Right lobe of liver (tissue), 6 donors: ENCODE results near the gene ZNF576. TPM values are rescaled to one million over a fixed set of nuclear protein-coding genes. Genes with fewer than 3 reads are reported as not detected.

ENCODE experiments used
- ATAC-seq, 4 donors: fragments of 200-7000 bp; cut with Tn5 transposase; one replicate each; pipeline ENCODE4 v1.9.1; 2020; ENCODE audit warnings: mild to moderate bottlenecking in 4 of 4, moderate library complexity in 4 of 4
- DNase-seq, 3 donors: peaks; one replicate each; pipeline ENCODE4 v3.0.0-alpha.2; 2020
- H3K27ac ChIP-seq, 3 donors: fragments of 200-600 bp; one replicate each; pipeline ENCODE4 v1.8.0; 2022
- H3K27me3 ChIP-seq, 2 donors: fragments of 200-600 bp; one replicate each; pipeline ENCODE4 v1.8.0; 2022
- H3K36me3 ChIP-seq, 4 donors: fragments of 200-600 bp; sonication (generic) in 1 of 4; one replicate each; pipeline versions ENCODE4 v1.5.1 to v1.8.0; 2017 to 2022; ENCODE audit warnings: control low read depth in 1 of 4
- H3K4me1 ChIP-seq, 4 donors: fragments of 200-600 bp; sonication (generic) in 1 of 4; one replicate each; pipeline versions ENCODE4 v1.5.1 to v1.8.0; 2017 to 2022; ENCODE audit warnings: control low read depth in 1 of 4
- H3K4me3 ChIP-seq, 3 donors: fragments of 200-600 bp; one replicate each; pipeline ENCODE4 v1.8.0; 2022
- H3K9me3 ChIP-seq, 4 donors: fragments of 200-600 bp; sonication (generic) in 1 of 4; one replicate each; pipeline versions ENCODE4 v1.5.1 to v1.8.0; 2017 to 2022; ENCODE audit warnings: control low read depth in 1 of 4
- POLR2A ChIP-seq: fragments of 450-650 bp; IDR thresholded peaks from one replicate; pipeline ENCODE4 v1.6.1; 2017; ENCODE audit warnings: antibody characterized with exemption, mild to moderate bottlenecking
- WGBS: methylation state at CpG from one replicate; pipeline ENCODE4 v1.1.6; 2018; ENCODE audit warnings: low coverage, low lambda C conversion rate; ENCODE audit not compliant: insufficient coverage; ENCODE audit errors: missing lambda C conversion rate; 5-methylcytosine and 5-hydroxymethylcytosine counted together
- intact Hi-C, 2 donors: fragments of 100-400 bp; cut with DNase I; formaldehyde crosslinking; loops; one replicate each; pipeline versions ENCODE4 v1.11.2 to v1.14.1; 2022
- total RNA-seq, 6 experiments: library from RNA; depleted of rRNA in 2 of 6; stranded (reverse); fragments of >200 nt in 2 of 6; fragmentation: NEBNext Ultra II Directional in 3 of 6; extraction: Animal tissue kit (Norgen Biotek cat#: 25700) in 3 of 6; gene quantifications; one replicate each; pipeline versions ENCODE4 v1.1.0 to v1.2.4, GENCODE V29; 2016 to 2023
- TF ChIP-seq, protein P1 (sequence below), 4 donors: fragments of 200-600 bp in 3 of 4; fragments of 450-650 bp in 1 of 4; IDR thresholded peaks; one replicate each; pipeline versions ENCODE4 v1.5.1 to v1.8.0; 2016 to 2022; ENCODE audit warnings: antibody characterized with exemption in 4 of 4, mild to moderate bottlenecking in 2 of 4
- donor health status: DM: no; HTN: yes; CAD: no.
- donor health status: DM: no; HTN: no; CAD: no.
- donor health status: DM: no; HTN: no; CAD: no.
- donor health status: DM: no; HTN: yes; CAD: no.
- donor health status: DM: no; HTN: yes; CAD: no.

ZNF576 gene
- total RNA-seq, 6 experiments from 2014 or later = 7.7 to 15.8 (median 10.3) TPM

DNA sequence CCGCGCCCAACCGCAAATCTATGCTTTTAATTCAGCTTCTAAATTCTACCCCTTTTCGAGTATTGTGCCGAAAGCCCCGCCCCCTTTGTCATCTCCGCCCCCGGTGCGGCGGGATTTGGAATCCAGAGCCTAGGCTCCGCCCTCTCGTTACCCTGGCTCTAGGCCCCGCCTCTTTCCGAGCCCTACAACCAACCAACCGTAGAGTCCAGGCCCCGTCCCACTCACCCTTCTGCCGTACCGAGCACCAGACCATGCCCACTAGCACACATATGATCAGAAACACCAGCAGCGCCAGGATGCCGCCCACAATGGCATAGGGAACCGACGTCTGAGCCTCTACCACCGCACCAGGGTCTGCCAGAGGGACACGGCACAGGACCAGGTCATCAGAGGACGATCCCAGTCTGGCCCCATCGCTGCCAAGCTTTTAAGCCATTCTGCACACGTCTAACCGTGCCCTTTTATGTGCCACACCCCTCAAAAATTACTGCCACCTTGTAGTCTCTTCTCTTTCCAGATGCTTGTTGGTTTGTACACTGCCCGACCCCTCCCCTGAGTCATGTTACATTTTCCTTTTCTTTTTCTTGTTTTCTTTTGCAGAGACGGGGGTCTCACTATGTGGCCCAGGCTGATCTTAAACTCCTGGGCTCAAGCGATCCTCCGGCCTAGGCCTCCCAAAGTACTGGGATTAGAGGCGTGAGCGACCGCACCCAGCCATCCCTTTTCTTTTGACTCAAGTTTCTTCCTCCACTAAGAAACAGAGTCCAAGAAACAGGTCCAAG, 27.7 kb downstream of the ZNF576 start:
- TF ChIP-seq POLR2A = no peak
- TF ChIP-seq, protein P1, sequence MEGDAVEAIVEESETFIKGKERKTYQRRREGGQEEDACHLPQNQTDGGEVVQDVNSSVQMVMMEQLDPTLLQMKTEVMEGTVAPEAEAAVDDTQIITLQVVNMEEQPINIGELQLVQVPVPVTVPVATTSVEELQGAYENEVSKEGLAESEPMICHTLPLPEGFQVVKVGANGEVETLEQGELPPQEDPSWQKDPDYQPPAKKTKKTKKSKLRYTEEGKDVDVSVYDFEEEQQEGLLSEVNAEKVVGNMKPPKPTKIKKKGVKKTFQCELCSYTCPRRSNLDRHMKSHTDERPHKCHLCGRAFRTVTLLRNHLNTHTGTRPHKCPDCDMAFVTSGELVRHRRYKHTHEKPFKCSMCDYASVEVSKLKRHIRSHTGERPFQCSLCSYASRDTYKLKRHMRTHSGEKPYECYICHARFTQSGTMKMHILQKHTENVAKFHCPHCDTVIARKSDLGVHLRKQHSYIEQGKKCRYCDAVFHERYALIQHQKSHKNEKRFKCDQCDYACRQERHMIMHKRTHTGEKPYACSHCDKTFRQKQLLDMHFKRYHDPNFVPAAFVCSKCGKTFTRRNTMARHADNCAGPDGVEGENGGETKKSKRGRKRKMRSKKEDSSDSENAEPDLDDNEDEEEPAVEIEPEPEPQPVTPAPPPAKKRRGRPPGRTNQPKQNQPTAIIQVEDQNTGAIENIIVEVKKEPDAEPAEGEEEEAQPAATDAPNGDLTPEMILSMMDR (IDR thresholded peaks at IDR 0.05) = no peak

DNA sequence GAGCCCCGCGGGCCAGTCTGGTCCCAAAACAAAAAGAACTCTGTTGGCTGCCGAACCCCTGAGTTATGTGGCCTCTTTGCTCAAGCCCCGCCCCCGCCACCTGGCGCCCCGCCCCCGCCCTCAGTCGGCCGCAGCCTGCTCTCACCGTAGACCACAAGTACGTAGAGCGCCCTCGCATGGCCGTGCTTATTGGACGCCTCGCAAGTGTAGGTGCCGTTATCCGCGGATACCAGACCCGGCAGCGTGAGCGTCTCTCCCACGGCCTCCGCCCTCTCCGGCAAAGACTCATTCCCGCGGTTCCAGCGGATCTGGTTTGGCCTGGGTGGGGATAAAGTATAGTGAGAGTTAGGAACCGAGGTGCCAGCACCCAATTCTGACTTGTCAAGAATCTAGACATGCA, 28.5 kb downstream of the ZNF576 start:
- Histone ChIP-seq H3K4me1 (peaks cover 0 to 3% (median 0%) of the 10 kb centered on the region in 4 donors), H3K27ac (no peak overlapping the region), H3K36me3 (no peaks in the 10 kb centered on the region), H3K27me3 (no peaks in the 10 kb centered on the region), H3K4me3 (no peak overlapping the region), H3K9me3 (no peaks in the 10 kb centered on the region)
- peak; percentile 35 to 70 (median 62) for ATAC-seq
- TF ChIP-seq, protein P1 (IDR thresholded peaks at IDR 0.05) = peak in 1 of 4 donors; percentile 13
- no peak for TF ChIP-seq POLR2A
- 25% methylated on average over 19 of the region's 30 CpGs for WGBS
- intact Hi-C loops = no loop called here
- peak in 2 of 3 donors; percentile 55 to 66 for DNase-seq

More for the DNA sequence above, 27.7 kb downstream of the ZNF576 start:
- intact Hi-C loops = no loop called here
- H3K4me1 ChIP-seq = peaks cover 0 to 4% (median 0%) of the 10 kb centered on the region in 4 donors
- H3K36me3 ChIP-seq = no peaks in the 10 kb centered on the region
- WGBS = 88% methylated on average over 29 of the region's 35 CpGs
- no peak overlapping the region for H3K27ac ChIP-seq
- no peaks in the 10 kb centered on the region for H3K27me3 ChIP-seq
- H3K9me3 ChIP-seq = no peaks in the 10 kb centered on the region
- H3K4me3 ChIP-seq = no peak overlapping the region
- ATAC-seq (no peak), DNase-seq (no peak)

DNA sequence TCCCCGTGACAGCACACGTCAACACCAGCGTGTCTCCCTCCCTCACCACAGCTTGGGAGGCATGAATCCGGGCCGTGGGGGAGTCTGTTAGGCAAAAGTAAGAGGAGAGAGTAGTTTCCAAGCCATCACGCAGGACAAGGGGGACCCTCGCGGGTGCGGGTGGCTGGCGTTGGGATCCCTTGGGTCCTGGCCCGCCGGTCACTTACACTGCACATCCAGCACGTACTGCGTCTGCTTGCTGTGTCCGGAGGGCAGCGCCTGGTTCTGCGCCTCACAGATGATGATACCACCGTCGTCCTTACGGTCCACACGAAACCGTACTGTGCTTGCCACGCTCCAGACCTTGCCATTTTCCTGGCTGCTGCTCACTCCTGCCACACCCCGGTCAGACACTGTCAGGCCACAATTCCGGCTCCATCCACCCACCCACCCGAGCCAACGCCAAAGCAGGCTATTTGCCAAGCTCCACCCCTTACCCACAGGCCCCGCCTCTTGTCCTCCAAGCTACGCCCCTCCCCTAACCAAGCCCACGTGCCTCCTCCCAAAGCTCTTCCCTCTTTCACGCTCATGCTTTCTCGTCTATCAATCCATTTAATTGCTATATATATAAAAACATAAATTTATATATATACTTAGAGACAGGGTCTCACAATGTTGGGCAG, 29.7 kb downstream of the ZNF576 start:
- 78% methylated on average over 24 of the region's 32 CpGs for WGBS
- ATAC-seq (no peak), DNase-seq (no peak)
- Histone ChIP-seq H3K9me3 (no peaks in the 10 kb centered on the region), H3K27ac (no peak overlapping the region), H3K4me3 (no peak overlapping the region), H3K27me3 (no peaks in the 10 kb centered on the region), H3K4me1 (no peaks in the 10 kb centered on the region), H3K36me3 (no peaks in the 10 kb centered on the region)
- intact Hi-C loops = no loop called here
- no peak for TF ChIP-seq POLR2A
- TF ChIP-seq, protein P1 (IDR thresholded peaks at IDR 0.05) = no peak

- 42% methylated on average over 16 of the region's 17 CpGs for WGBS
- H3K27ac ChIP-seq = no peak overlapping the region
These were observed 30.4 kb downstream of the ZNF576 start for GRCh38 chr19:43626838-43627237.

More at GRCh38 chr19:43626838-43627237, 30.4 kb downstream of the ZNF576 start:
- DNase-seq = no peak
- intact Hi-C loops = no loop called here
- TF ChIP-seq, protein P1 (IDR thresholded peaks at IDR 0.05) = no peak
- no peak for TF ChIP-seq POLR2A
- ATAC-seq = no peak
- no peak overlapping the region for H3K4me3 ChIP-seq
- H3K4me1 ChIP-seq = no peaks in the 10 kb centered on the region
- no peaks in the 10 kb centered on the region for H3K36me3 ChIP-seq
- H3K27me3 ChIP-seq = no peaks in the 10 kb centered on the region
- H3K9me3 ChIP-seq = no peaks in the 10 kb centered on the region
